Thyroid gland (tissue), 4 donors: ENCODE results near the gene SORCS2. TPM values are rescaled to one million over a fixed set of nuclear protein-coding genes. Genes with fewer than 3 reads are reported as not detected.
A peak's percentile ranks its signal among the peaks of the same experiment; 100 is the strongest.

Source experiments
- DNase-seq, 2 donors: peaks; one replicate each; pipeline ENCODE4 v3.0.0-alpha.2; 2019
- H3K27ac ChIP-seq, 3 donors: fragments of 200-600 bp; sonication (generic); 1 replicate in 2 of 3; 2 replicates in 1 of 3; pipeline ENCODE4 v1.5.1; 2016 to 2019; ENCODE audit warnings: mild to moderate bottlenecking in 1 of 3, moderate library complexity in 1 of 3
- H3K27me3 ChIP-seq: fragments of 200-600 bp; sonication (generic); one replicate; pipeline ENCODE4 v1.5.1; 2019
- H3K36me3 ChIP-seq, 2 donors: fragments of 200-600 bp; sonication (generic); one replicate each; pipeline ENCODE4 v1.5.1; 2016 to 2019
- H3K4me1 ChIP-seq, 2 donors: fragments of 200-600 bp; sonication (generic); one replicate each; pipeline ENCODE4 v1.5.1; 2017 to 2019
- H3K4me3 ChIP-seq, 3 donors: fragments of 200-600 bp; sonication (generic); replicated peaks in 1 of 3; 1 replicate in 2 of 3; 2 replicates in 1 of 3; pipeline ENCODE4 v1.5.1; 2016; ENCODE audit warnings: mild to moderate bottlenecking in 1 of 3
- H3K9me3 ChIP-seq: fragments of 200-600 bp; sonication (generic); one replicate; pipeline ENCODE4 v1.5.1; 2017
- POLR2A ChIP-seq, 2 donors: fragments of 450-650 bp; IDR thresholded peaks; one replicate each; pipeline ENCODE4 v1.6.1; 2017; ENCODE audit warnings: antibody characterized with exemption in 2 of 2, mild to moderate bottlenecking in 2 of 2, moderate library complexity in 1 of 2
- WGBS, 2 donors: methylation state at CpG; one replicate each; pipeline ENCODE4 v1.1.5; 2017; 5-methylcytosine and 5-hydroxymethylcytosine counted together
- intact Hi-C: fragments of 100-400 bp; cut with DNase I; formaldehyde crosslinking; loops from one replicate; pipeline ENCODE4 v1.15.1; 2023
- total RNA-seq, 4 donors: library from RNA; depleted of rRNA; stranded (reverse); fragments of >200 nt; gene quantifications; one replicate each; pipeline ENCODE4 v1.2.3, GENCODE V29; 2016
- TF ChIP-seq, protein P1 (sequence below), 6 experiments: fragments of 200-600 bp in 3 of 6; fragments of 450-650 bp in 3 of 6; sonication (generic) in 3 of 6; IDR thresholded peaks; one replicate each; pipeline ENCODE4 v1.5.1; 2016 to 2019; ENCODE audit warnings: antibody characterized with exemption in 6 of 6, mild to moderate bottlenecking in 2 of 6, inconsistent platforms in 1 of 6, moderate library complexity in 1 of 6

SORCS2 gene
- total RNA-seq, 4 donors from 2014 or later, result 1.7 to 13.6 (median 3.6) TPM

DNA sequence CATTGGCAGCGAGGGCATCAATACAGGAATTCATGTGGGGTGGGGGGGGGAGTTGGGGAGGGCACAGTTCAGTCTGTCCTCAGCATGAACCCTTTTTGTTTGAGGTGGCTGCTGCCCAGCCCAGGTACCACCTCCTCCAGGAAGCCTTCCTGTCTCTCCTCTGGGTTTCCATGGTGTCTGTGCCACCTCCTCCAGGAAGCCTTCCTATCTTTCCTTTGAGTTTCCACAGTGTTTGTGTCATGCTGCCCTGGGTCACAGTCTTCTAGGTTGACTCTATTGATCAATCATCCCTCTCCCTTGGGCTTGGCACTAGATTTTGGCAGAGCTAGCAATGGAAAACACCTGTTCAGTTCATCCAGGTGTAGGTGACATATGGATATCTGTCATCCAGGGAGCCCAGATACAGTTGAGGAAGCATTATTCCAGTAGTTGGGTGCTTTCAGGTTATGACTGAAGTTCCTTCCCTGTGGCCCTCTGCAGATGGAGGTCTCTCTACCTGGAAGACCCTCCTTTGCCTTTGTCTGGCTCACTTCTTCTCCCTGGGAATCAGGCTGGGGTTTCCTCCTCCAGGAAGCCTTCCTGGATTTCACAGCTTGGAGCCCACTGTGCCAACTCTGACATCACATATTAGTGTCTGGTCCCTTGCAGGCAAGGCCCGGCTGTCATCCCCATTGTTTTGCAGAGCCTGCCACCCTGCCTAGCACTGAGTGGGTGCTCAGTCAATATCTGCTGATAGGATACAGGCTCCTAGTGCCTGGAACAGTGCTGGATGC, 96.6 kb downstream of the SORCS2 start:
- no peaks in the 10 kb centered on the region for H3K36me3 ChIP-seq
- WGBS, 2 donors, result 86 to 100% methylated on average over 2 of the region's 2 CpGs
- H3K4me1 ChIP-seq, result peaks cover 11% of the 10 kb centered on the region in 2 donors
- DNase-seq, result no peak
- H3K27ac ChIP-seq, result no peak overlapping the region
- H3K9me3 ChIP-seq, result no peaks in the 10 kb centered on the region
- intact Hi-C loops, result no loop called here
- no peak for TF ChIP-seq POLR2A (IDR thresholded peaks at IDR 0.05)
- TF ChIP-seq, protein P1, sequence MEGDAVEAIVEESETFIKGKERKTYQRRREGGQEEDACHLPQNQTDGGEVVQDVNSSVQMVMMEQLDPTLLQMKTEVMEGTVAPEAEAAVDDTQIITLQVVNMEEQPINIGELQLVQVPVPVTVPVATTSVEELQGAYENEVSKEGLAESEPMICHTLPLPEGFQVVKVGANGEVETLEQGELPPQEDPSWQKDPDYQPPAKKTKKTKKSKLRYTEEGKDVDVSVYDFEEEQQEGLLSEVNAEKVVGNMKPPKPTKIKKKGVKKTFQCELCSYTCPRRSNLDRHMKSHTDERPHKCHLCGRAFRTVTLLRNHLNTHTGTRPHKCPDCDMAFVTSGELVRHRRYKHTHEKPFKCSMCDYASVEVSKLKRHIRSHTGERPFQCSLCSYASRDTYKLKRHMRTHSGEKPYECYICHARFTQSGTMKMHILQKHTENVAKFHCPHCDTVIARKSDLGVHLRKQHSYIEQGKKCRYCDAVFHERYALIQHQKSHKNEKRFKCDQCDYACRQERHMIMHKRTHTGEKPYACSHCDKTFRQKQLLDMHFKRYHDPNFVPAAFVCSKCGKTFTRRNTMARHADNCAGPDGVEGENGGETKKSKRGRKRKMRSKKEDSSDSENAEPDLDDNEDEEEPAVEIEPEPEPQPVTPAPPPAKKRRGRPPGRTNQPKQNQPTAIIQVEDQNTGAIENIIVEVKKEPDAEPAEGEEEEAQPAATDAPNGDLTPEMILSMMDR (IDR thresholded peaks at IDR 0.05), result no peak
- no peak overlapping the region for H3K4me3 ChIP-seq
- H3K27me3 ChIP-seq, result no peaks in the 10 kb centered on the region

- H3K27ac ChIP-seq, result no peak overlapping the region
- no peak overlapping the region for H3K4me3 ChIP-seq
- intact Hi-C loops, result no loop called here
- H3K4me1 ChIP-seq, result peaks cover 11% of the 10 kb centered on the region in 2 donors
- TF ChIP-seq, protein P1 (IDR thresholded peaks at IDR 0.05), result no peak
- TF ChIP-seq POLR2A (IDR thresholded peaks at IDR 0.05), result no peak
- no peaks in the 10 kb centered on the region for H3K36me3 ChIP-seq
- H3K27me3 ChIP-seq, result no peaks in the 10 kb centered on the region
- H3K9me3 ChIP-seq, result no peaks in the 10 kb centered on the region
- 83 to 88% methylated on average over 12 to 15 of the region's 15 CpGs for WGBS, 2 donors
- peak; percentile 27 to 37 for DNase-seq
Measured at GRCh38 chr4:7289589-7289988, 97.3 kb downstream of the SORCS2 start.

DNA sequence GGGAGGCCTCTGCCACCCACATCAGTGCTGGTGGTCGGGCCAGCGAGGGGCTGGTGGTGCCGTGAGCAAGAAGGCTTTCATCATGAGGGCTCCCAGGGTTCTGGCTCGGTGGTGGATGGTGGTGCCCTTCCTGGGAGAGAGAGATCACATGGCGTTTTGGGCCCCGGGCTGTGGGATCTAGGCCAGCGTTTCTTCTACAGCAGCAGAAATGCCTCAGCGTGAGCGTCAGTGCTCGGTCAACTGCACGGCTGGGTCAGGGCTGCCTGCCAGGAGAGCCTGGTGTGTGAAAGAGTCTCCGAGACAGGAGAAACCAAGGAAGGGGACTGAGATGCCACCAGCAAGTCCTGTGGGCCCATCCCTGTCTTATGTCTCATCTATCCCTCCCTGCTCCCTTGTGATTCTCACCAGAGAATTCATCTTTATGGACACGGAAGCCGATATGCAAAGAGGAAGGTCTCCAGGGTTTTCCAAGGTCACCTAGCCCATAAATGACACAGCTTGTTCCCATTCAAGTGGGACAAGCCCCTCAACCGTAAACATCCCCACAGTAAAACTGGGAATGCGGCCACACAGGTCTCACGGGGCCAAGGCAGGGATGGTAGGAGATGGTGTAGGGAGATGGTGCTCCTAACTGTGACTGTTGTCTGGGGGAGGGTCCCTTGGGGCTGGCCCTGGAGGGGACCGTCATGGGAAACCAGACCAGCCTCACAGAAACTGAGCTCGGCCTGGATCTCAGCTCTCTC, 99.2 kb downstream of the SORCS2 start:
- WGBS, 2 donors, result 36 to 38% methylated on average over 12 to 16 of the region's 19 CpGs

DNA sequence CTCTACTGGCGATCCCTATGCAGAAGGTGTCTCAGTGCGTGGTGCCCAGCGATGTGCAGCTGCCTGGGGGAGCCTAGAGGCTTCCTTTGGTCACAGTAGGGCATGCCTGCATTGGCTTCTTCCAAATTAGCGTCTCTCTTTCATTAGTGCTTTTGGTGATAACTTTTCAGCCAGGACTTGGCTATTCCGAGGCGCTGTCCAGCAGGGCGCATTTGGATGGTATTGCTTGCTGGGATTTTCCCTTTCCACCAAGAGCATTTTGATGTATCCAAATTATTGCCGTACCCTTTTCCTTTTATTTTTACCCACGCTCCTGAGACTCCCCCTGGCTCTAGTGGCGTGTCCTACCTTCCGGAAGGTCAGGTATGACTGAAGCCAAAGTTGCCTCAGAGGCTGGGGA, 101.4 kb downstream of the SORCS2 start:
- DNase-seq, result no peak
- H3K4me1 ChIP-seq, result peaks cover 15 to 18% of the 10 kb centered on the region in 2 donors
- no peaks in the 10 kb centered on the region for H3K27me3 ChIP-seq
- no peaks in the 10 kb centered on the region for H3K36me3 ChIP-seq
- intact Hi-C loops, result no loop called here
- H3K27ac ChIP-seq, result no peak overlapping the region
- WGBS, 2 donors, result 88 to 96% methylated on average over 11 of the region's 11 CpGs
- H3K9me3 ChIP-seq, result no peaks in the 10 kb centered on the region
- no peak overlapping the region for H3K4me3 ChIP-seq
- no peak for TF ChIP-seq POLR2A (IDR thresholded peaks at IDR 0.05)
- TF ChIP-seq, protein P1 (IDR thresholded peaks at IDR 0.05), result no peak

More for the DNA sequence above, 99.2 kb downstream of the SORCS2 start:
- Histone ChIP-seq H3K9me3 (no peaks in the 10 kb centered on the region), H3K4me3 (no peak overlapping the region), H3K36me3 (no peaks in the 10 kb centered on the region), H3K4me1 (peaks cover 15 to 18% of the 10 kb centered on the region in 2 donors), H3K27ac (peak overlapping the region; percentile 38 to 53 (median 52)), H3K27me3 (no peaks in the 10 kb centered on the region)
- DNase-seq, result peak; percentile 87 to 90
- no peak for TF ChIP-seq POLR2A (IDR thresholded peaks at IDR 0.05)
- TF ChIP-seq, protein P1 (IDR thresholded peaks at IDR 0.05), result no peak
- intact Hi-C loops, result no loop called here
